ENCODE data around the gene ZNF844. TPM values are rescaled to one million over a fixed set of nuclear protein-coding genes. Genes with fewer than 3 reads are reported as not detected.
A peak's percentile ranks its signal among the peaks of the same experiment; 100 is the strongest.

ZNF844 gene
- total and polyA plus RNA-seq, 2 donors (not counting 1 experiment from before 2014, with no cell fraction given), result 5.9 to 36.4 TPM

DNA sequence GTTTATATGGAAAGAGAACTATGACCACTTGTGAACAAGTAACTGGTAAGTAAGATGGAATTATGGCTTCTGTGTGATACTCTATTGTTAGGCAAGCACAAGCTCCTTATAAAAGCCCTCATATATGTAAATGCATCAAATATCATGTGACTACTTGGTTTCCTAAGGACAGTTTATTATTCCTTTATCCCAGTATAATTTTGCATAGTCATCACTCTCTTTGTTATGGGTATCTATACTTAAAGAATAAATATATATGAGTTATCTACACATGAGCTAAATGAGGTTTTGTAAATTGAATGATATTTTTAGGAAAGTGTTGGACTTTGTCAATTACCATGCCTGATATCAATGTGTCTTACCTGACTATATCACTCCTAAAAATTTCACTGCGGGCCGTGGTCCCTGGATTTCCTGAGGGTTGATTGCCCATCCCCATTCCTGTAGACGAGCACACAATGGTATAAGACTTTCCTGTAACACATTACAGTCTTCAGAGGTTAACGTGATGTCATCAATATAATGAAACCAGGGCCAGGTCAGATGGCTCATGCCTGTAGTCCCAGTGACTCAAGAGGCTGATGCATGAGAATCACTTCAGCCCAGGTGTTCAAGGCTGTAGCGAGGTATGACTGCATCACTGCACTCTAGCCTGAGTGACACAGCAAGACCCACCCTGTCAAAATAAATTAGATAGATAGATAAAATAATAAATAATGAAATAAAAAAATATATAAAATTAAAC, 20.7 kb downstream of the ZNF844 start:
- ATAC-seq (ENCODE audit: low read depth) (no peak), DNase-seq (no peak)
- peaks cover 2 to 40% (median 11%) of the 10 kb centered on the region in 3 donors for H3K9me3 ChIP-seq (ENCODE audit: control extremely low read depth in 1 of 3, control insufficient read depth in 2 of 3, insufficient read depth in 1 of 3, low read length in 2 of 3)
- Mint-ChIP-seq H3K9me3 (ENCODE audit: insufficient read depth) (peaks cover 15% of the 10 kb centered on the region), H3K27ac (no peak overlapping the region), H3K27me3 (no peaks in the 10 kb centered on the region), H3K4me3 (no peak overlapping the region), H3K4me1 (no peaks in the 10 kb centered on the region)
- POLR2A ChIA-PET, result no interaction called here
- H3K27me3 ChIP-seq (replicated peaks in 1 of 4; ENCODE audit: control extremely low read depth in 1 of 4, control insufficient read depth in 3 of 4, insufficient read depth in 4 of 4, low read length in 3 of 4), result no peaks in the 10 kb centered on the region
- H3K9ac ChIP-seq (ENCODE audit: low read length), result no peak overlapping the region
- H2AFZ ChIP-seq (ENCODE audit: insufficient read depth, low read depth, low read length, poor library complexity, severe bottlenecking), result no peak overlapping the region
- CTCF ChIA-PET, result no interaction called here
- H4K20me1 ChIP-seq (ENCODE audit: control insufficient read depth, insufficient read depth, low read length, poor library complexity, severe bottlenecking), result no peaks in the 10 kb centered on the region
- no peak overlapping the region for H3K27ac ChIP-seq (ENCODE audit: low read length in 2 of 2)
- TF ChIP-seq EZH2 (IDR thresholded peaks at IDR 0.05; ENCODE audit: borderline replicate concordance, insufficient read depth, low read depth, low read length, poor library complexity, severe bottlenecking), result no peak
- TF ChIP-seq, protein P1, sequence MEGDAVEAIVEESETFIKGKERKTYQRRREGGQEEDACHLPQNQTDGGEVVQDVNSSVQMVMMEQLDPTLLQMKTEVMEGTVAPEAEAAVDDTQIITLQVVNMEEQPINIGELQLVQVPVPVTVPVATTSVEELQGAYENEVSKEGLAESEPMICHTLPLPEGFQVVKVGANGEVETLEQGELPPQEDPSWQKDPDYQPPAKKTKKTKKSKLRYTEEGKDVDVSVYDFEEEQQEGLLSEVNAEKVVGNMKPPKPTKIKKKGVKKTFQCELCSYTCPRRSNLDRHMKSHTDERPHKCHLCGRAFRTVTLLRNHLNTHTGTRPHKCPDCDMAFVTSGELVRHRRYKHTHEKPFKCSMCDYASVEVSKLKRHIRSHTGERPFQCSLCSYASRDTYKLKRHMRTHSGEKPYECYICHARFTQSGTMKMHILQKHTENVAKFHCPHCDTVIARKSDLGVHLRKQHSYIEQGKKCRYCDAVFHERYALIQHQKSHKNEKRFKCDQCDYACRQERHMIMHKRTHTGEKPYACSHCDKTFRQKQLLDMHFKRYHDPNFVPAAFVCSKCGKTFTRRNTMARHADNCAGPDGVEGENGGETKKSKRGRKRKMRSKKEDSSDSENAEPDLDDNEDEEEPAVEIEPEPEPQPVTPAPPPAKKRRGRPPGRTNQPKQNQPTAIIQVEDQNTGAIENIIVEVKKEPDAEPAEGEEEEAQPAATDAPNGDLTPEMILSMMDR (IDR thresholded peaks at IDR 0.05), result no peak
- H3K4me1 ChIP-seq (ENCODE audit: control insufficient read depth in 2 of 2, insufficient read depth in 2 of 2, low read length in 2 of 2), result no peaks in the 10 kb centered on the region
- intact Hi-C loops (cut with micrococcal nuclease), result no loop called here
- no peaks in the 10 kb centered on the region for H3K79me2 ChIP-seq (ENCODE audit: control insufficient read depth, insufficient read depth, low read length)
- H3K4me3 ChIP-seq (ENCODE audit: control extremely low read depth in 1 of 5, extremely low read depth in 1 of 5, insufficient read depth in 1 of 5, low read depth in 2 of 5, low read length in 4 of 5), result no peak overlapping the region
- WGBS (ENCODE audit: insufficient coverage), result 96% methylated on average over 4 of the region's 5 CpGs
- H3K4me2 ChIP-seq (replicated peaks; ENCODE audit: low read depth, low read length, poor library complexity, severe bottlenecking), result no peak overlapping the region
- H3K36me3 ChIP-seq (replicated peaks in 1 of 2; ENCODE audit: control extremely low read depth in 1 of 2, control insufficient read depth in 1 of 2, extremely low read depth in 1 of 2, insufficient read depth in 2 of 2, low read length in 1 of 2), result no peaks in the 10 kb centered on the region

DNA sequence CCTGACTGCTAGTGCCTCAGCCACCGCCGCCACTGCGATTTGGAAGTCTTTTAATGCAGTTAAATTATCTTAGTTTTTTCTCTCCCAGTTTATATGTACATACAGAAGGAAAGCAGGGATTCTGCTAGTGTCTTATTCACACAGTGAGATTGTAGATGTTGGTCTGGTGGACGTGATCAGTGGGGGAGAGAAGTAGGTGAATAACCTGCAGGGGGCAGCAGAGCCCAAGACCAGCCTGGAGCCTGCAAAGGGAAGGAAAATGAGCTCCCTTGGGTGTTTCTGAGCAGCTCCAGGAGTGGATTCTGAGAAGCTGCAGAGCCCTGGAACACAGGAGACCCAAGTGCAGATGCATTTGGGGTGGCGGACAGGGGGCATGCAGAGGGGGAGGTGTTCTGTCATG, 26.3 kb downstream of the ZNF844 start:
- Histone ChIP-seq H3K27ac (ENCODE audit: low read length in 2 of 2) (no peak overlapping the region), H4K20me1 (ENCODE audit: control insufficient read depth, insufficient read depth, low read length, poor library complexity, severe bottlenecking) (no peaks in the 10 kb centered on the region), H3K9ac (ENCODE audit: low read length) (no peak overlapping the region), H3K9me3 (ENCODE audit: control extremely low read depth in 1 of 3, control insufficient read depth in 2 of 3, insufficient read depth in 1 of 3, low read length in 2 of 3) (peaks cover 0 to 10% (median 0%) of the 10 kb centered on the region in 3 donors), H2AFZ (ENCODE audit: insufficient read depth, low read depth, low read length, poor library complexity, severe bottlenecking) (no peak overlapping the region), H3K36me3 (replicated peaks in 1 of 2; ENCODE audit: control extremely low read depth in 1 of 2, control insufficient read depth in 1 of 2, extremely low read depth in 1 of 2, insufficient read depth in 2 of 2, low read length in 1 of 2) (no peaks in the 10 kb centered on the region), H3K4me1 (ENCODE audit: control insufficient read depth in 2 of 2, insufficient read depth in 2 of 2, low read length in 2 of 2) (peaks cover 6 to 14% of the 10 kb centered on the region in 2 donors), H3K79me2 (ENCODE audit: control insufficient read depth, insufficient read depth, low read length) (no peaks in the 10 kb centered on the region), H3K4me3 (ENCODE audit: control extremely low read depth in 1 of 5, extremely low read depth in 1 of 5, insufficient read depth in 1 of 5, low read depth in 2 of 5, low read length in 4 of 5) (no peak overlapping the region), H3K27me3 (replicated peaks in 1 of 4; ENCODE audit: control extremely low read depth in 1 of 4, control insufficient read depth in 3 of 4, insufficient read depth in 4 of 4, low read length in 3 of 4) (no peaks in the 10 kb centered on the region), H3K4me2 (replicated peaks; ENCODE audit: low read depth, low read length, poor library complexity, severe bottlenecking) (no peak overlapping the region)
- peak; percentile 65 for DNase-seq
- no peak overlapping the region for H3K27ac Mint-ChIP-seq
- TF ChIP-seq EZH2 (IDR thresholded peaks at IDR 0.05; ENCODE audit: borderline replicate concordance, insufficient read depth, low read depth, low read length, poor library complexity, severe bottlenecking), result no peak
- TF ChIP-seq, protein P1 (IDR thresholded peaks at IDR 0.05), result peak; percentile 68
- peak overlapping the region; percentile 42 for H3K4me3 Mint-ChIP-seq
- intact Hi-C loops (cut with micrococcal nuclease), result loop anchor here (2.0 kb wide), 1 partner anchor 50 kb away; the partner anchor contains the start of gene ZNF20
- ATAC-seq (ENCODE audit: low read depth), result peak; percentile 55
- ChIA-PET CTCF (interaction anchor here (0.5 to 3.4 kb wide), 8 partner anchors 17 to 1150 kb away, joined by 3 to 17 read pairs (median 6); partner anchors contain the start of gene ZNF20), POLR2A (no interaction called here)
- no peaks in the 10 kb centered on the region for H3K9me3 Mint-ChIP-seq (ENCODE audit: insufficient read depth)
- 43% methylated on average over 2 of the region's 5 CpGs for WGBS (ENCODE audit: insufficient coverage)
- peaks cover 3% of the 10 kb centered on the region for H3K27me3 Mint-ChIP-seq
- peaks cover 12% of the 10 kb centered on the region for H3K4me1 Mint-ChIP-seq

Measured in B cell (primary cell).